Left colon (tissue), 2 donors: ENCODE results near the gene TMC8. TPM values are rescaled to one million over a fixed set of nuclear protein-coding genes. Genes with fewer than 3 reads are reported as not detected.
"Not testable (repeated sequence)": the region's sequence is repeated elsewhere in the genome, so short reads cannot be mapped to it uniquely, and the experiment has no call there.

Experiments used
- ATAC-seq: fragments of 200-7000 bp; cut with Tn5 transposase; one replicate; pipeline ENCODE4 v1.9.1; 2020; ENCODE audit warnings: mild to moderate bottlenecking, moderate library complexity
- DNase-seq, 2 donors: peaks; one replicate each; pipeline ENCODE4 v3.0.0-alpha.2; 2020
- intact Hi-C, 2 donors: fragments of 100-400 bp; cut with DNase I in 1 of 2; cut with micrococcal nuclease in 1 of 2; formaldehyde crosslinking; loops; one replicate each; pipeline versions ENCODE4 v1.11.2 to v1.14.0; 2022; cut with DNase I, micrococcal nuclease
- total RNA-seq, 2 donors: library from RNA; stranded (reverse); fragmentation: NEBNext Ultra II Directional; extraction: Animal tissue kit (Norgen Biotek cat#: 25700); gene quantifications; one replicate each; pipeline ENCODE4 v1.2.1, GENCODE V29; 2021
- donor health status: DM: no; HTN: no; CAD: no.
- donor health status: DM: yes; HTN: yes; CAD: no.

Gene TMC8
- total RNA-seq, 2 donors from 2014 or later = 3.4 to 8.8 TPM

- DNase-seq (no peak), ATAC-seq (no peak)
- intact Hi-C loops = no loop called here
These were observed 508 bp upstream of the TMC8 start for GRCh38 chr17:78130090-78130436.

- ATAC-seq (no peak), DNase-seq (no peak)
- intact Hi-C loops = no loop called here
These were observed 857 bp downstream of the TMC8 start for GRCh38 chr17:78131172-78132083.

GRCh38 chr17:78132084-78132676, 1.6 kb downstream of the TMC8 start:
- intact Hi-C loops = no loop called here
- DNase-seq (peak; percentile 76 to 77), ATAC-seq (peak; percentile 17)

GRCh38 chr17:78132767-78133178, 2.2 kb downstream of the TMC8 start:
- intact Hi-C loops = no loop called here
- ATAC-seq (no peak), DNase-seq (no peak)

GRCh38 chr17:78133179-78133951, 2.8 kb downstream of the TMC8 start:
- DNase-seq (no peak), ATAC-seq (no peak)
- intact Hi-C loops = no loop called here

GRCh38 chr17:78133971-78134898, 3.7 kb downstream of the TMC8 start:
- peak; percentile 75 to 83 for DNase-seq

GRCh38 chr17:78134899-78135385, 4.4 kb downstream of the TMC8 start:
- DNase-seq (no peak), ATAC-seq (no peak)
- intact Hi-C loops = no loop called here

More at GRCh38 chr17:78133971-78134898, 3.7 kb downstream of the TMC8 start:
- intact Hi-C loops = no loop called here
- ATAC-seq = peak; percentile 51

- intact Hi-C loops = no loop called here
- DNase-seq = no peak
- no peak for ATAC-seq
These were observed 5.4 kb downstream of the TMC8 start for GRCh38 chr17:78135858-78136500.

- DNase-seq (no peak), ATAC-seq (no peak)
- intact Hi-C loops = no loop called here
These were observed 7.0 kb downstream of the TMC8 start for GRCh38 chr17:78137392-78138203.

GRCh38 chr17:78138204-78139060, 7.9 kb downstream of the TMC8 start:
- DNase-seq = no peak

GRCh38 chr17:78139861-78140168, 9.2 kb downstream of the TMC8 start:
- DNase-seq, ATAC-seq, intact Hi-C loops: not testable (repeated sequence)

More at GRCh38 chr17:78138204-78139060, 7.9 kb downstream of the TMC8 start:
- intact Hi-C loops = no loop called here
- ATAC-seq = no peak

GRCh38 chr17:78140169-78141051, 9.8 kb downstream of the TMC8 start:
- ATAC-seq = peak; percentile 76
- intact Hi-C loops = no loop called here

GRCh38 chr17:78141437-78142118, 11.0 kb downstream of the TMC8 start:
- intact Hi-C loops = no loop called here
- DNase-seq (no peak), ATAC-seq (no peak)

More at GRCh38 chr17:78140169-78141051, 9.8 kb downstream of the TMC8 start:
- DNase-seq = peak; percentile 98 to 99

GRCh38 chr17:78142119-78142861, 11.7 kb downstream of the TMC8 start:
- ATAC-seq (peak; percentile 48), DNase-seq (peak; percentile 75 to 89)
- intact Hi-C loops = no loop called here
